Calu3 (cell line): ENCODE results near the gene NRIP3. TPM values are rescaled to one million over a fixed set of nuclear protein-coding genes. Genes with fewer than 3 reads are reported as not detected.

ENCODE experiments used
- Bru-seq: library from RNA; stranded (reverse); fragments of 400-500 nt; gene quantifications from one replicate; lab custom pipeline; 2021; lab: Mats Ljungman, UMichigan
- BruChase-seq, 2 experiments: library from RNA; stranded (reverse); fragments of 400-500 nt; gene quantifications; one replicate each; lab custom pipeline; 2021; lab: Mats Ljungman, UMichigan
- BruUV-seq: library from RNA; stranded (reverse); fragments of 400-500 nt; replicated peaks from 2 replicates; lab custom pipeline; 2021; lab: Mats Ljungman, UMichigan
- CTCF ChIA-PET: fragments of 300-600 bp; sonication (Branson Sonifier 250); formaldehyde crosslinking; loops from one replicate; lab custom pipeline; 2022; ENCODE audit warnings: antibody characterized with exemption; lab: Charles Lee
- DNase-seq: peaks from one replicate; pipeline ENCODE4 v3.0.0; 2022
- H3K27ac Mint-ChIP-seq: one replicate; pipeline ENCODE4 v1.8.0; 2022; ENCODE audit warnings: mixed read lengths; ENCODE audit not compliant: unreplicated experiment
- H3K27me3 Mint-ChIP-seq: one replicate; pipeline ENCODE4 v1.8.0; 2022; ENCODE audit warnings: mixed read lengths; ENCODE audit not compliant: unreplicated experiment
- H3K36me3 Mint-ChIP-seq: one replicate; pipeline ENCODE4 v1.8.0; 2022; ENCODE audit warnings: mild to moderate bottlenecking, moderate library complexity, mixed read lengths; ENCODE audit not compliant: insufficient read depth, unreplicated experiment
- H3K4me1 Mint-ChIP-seq: one replicate; pipeline ENCODE4 v1.8.0; 2022; ENCODE audit warnings: mild to moderate bottlenecking, low read depth, mixed read lengths; ENCODE audit not compliant: unreplicated experiment
- H3K4me3 Mint-ChIP-seq: one replicate; pipeline ENCODE4 v1.8.0; 2022; ENCODE audit warnings: mild to moderate bottlenecking, low read depth, moderate library complexity, mixed read lengths; ENCODE audit not compliant: unreplicated experiment
- H3K9me3 Mint-ChIP-seq: one replicate; pipeline ENCODE4 v1.8.0; 2022; ENCODE audit warnings: low read depth, mixed read lengths; ENCODE audit not compliant: unreplicated experiment
- CTCF ChIP-seq: fragments of 200-600 bp; IDR thresholded peaks from one replicate; pipeline ENCODE4 v1.8.0; 2022; ENCODE audit warnings: antibody characterized with exemption; ENCODE audit not compliant: unreplicated experiment
- intact Hi-C: fragments of 100-400 bp; cut with micrococcal nuclease; formaldehyde crosslinking; loops from one replicate; pipeline ENCODE4 v1.10.0; 2022; ENCODE audit not compliant: unreplicated experiment
- long read RNA-seq: library from polyadenylated mRNA; stranded (forward); transcript quantifications from one replicate; pipeline ENCODE4 v2.0.0, GENCODE V29; 2022
- total RNA-seq: library from RNA; stranded (reverse); gene quantifications from 2 replicates; pipeline ENCODE4 v1.2.3, GENCODE V29; 2022

NRIP3 gene
- total RNA-seq (0.73 and 0.83 TPM in 2 replicates), Bru-seq, nascent RNA (percentile 27 among the genes with signal in this experiment), BruChase-seq, experiment 1, labeled RNA remaining after a 6-hour chase (percentile 29 among the genes with signal in this experiment), BruChase-seq, experiment 2, labeled RNA remaining after a 2-hour chase (percentile 21 among the genes with signal in this experiment)
- long read RNA-seq, partial matches to known transcripts: 0 of 1 reads
- long read RNA-seq, other reads (novel, unspliced or antisense): 0 of 1 reads

- Mint-ChIP-seq H3K4me3 (peak within 1 kb of the TSS; percentile 69), H3K4me1 (no peaks in the 10 kb centered on the region), H3K9me3 (no peaks in the 10 kb centered on the region), H3K27me3 (peaks cover 94% of the 10 kb centered on the region), H3K27ac (peak within 1 kb of the TSS; percentile 42), H3K36me3 (peaks cover 22% of the 10 kb centered on the region)
- BruUV-seq: no TSS peak
- no peak for TF ChIP-seq CTCF
- peak; percentile 61 for DNase-seq
- intact Hi-C loops: no loop called here
- CTCF ChIA-PET: no interaction called here
Observed at GRCh38 chr11:9003573-9004182, at the start of gene NRIP3. Gene NRIP3 (minus strand): TSS chr11:9004001. CDS start chr11:9003935, 66 bp downstream.

- Mint-ChIP-seq H3K36me3 (no peaks in the 10 kb centered on the region), H3K4me1 (no peaks in the 10 kb centered on the region), H3K9me3 (no peaks in the 10 kb centered on the region), H3K27me3 (peaks cover 27% of the 10 kb centered on the region), H3K27ac (no peak overlapping the region), H3K4me3 (no peak overlapping the region)
- no peak for DNase-seq
- intact Hi-C loops: no loop called here
- no peak for TF ChIP-seq CTCF
- CTCF ChIA-PET: no interaction called here
- BruUV-seq: no TSS peak
Observed at GRCh38 chr11:9052316-9052715, 48.5 kb upstream of the NRIP3 start.

- Mint-ChIP-seq H3K27me3 (peaks cover 33% of the 10 kb centered on the region), H3K4me1 (no peaks in the 10 kb centered on the region), H3K36me3 (no peaks in the 10 kb centered on the region), H3K9me3 (no peaks in the 10 kb centered on the region), H3K27ac (no peak overlapping the region), H3K4me3 (no peak overlapping the region)
- CTCF ChIA-PET: no interaction called here
- intact Hi-C loops: no loop called here
- TF ChIP-seq CTCF: no peak
- no peak for DNase-seq
- no TSS peak for BruUV-seq
Observed at GRCh38 chr11:9049959-9050358, 46.2 kb upstream of the NRIP3 start.

- no peak for TF ChIP-seq CTCF
- no peak overlapping the region for H3K4me3 Mint-ChIP-seq
- H3K9me3 Mint-ChIP-seq: no peaks in the 10 kb centered on the region
- no peaks in the 10 kb centered on the region for H3K36me3 Mint-ChIP-seq
- intact Hi-C loops: no loop called here
- no peak for DNase-seq
- no peaks in the 10 kb centered on the region for H3K4me1 Mint-ChIP-seq
- no peak overlapping the region for H3K27ac Mint-ChIP-seq
- no TSS peak for BruUV-seq
- CTCF ChIA-PET: interaction anchor here (1.0 kb wide), 1 partner anchor 20 kb away, joined by 3 read pairs; no protein-coding TSS in a partner anchor
- peaks cover 43% of the 10 kb centered on the region for H3K27me3 Mint-ChIP-seq
Observed at GRCh38 chr11:9047964-9048523, 44.2 kb upstream of the NRIP3 start.
